GM12801 (cell line): ENCODE measurements around the gene MUC5AC.

Experiments
- TF ChIP-seq, protein P1 (sequence below): IDR thresholded peaks from one replicate; pipeline ENCODE4 v1.5.1; 2011; ENCODE audit warnings: control low read depth; ENCODE audit not compliant: insufficient read length; ENCODE audit errors: extremely low read depth

The MUC5AC gene

DNA sequence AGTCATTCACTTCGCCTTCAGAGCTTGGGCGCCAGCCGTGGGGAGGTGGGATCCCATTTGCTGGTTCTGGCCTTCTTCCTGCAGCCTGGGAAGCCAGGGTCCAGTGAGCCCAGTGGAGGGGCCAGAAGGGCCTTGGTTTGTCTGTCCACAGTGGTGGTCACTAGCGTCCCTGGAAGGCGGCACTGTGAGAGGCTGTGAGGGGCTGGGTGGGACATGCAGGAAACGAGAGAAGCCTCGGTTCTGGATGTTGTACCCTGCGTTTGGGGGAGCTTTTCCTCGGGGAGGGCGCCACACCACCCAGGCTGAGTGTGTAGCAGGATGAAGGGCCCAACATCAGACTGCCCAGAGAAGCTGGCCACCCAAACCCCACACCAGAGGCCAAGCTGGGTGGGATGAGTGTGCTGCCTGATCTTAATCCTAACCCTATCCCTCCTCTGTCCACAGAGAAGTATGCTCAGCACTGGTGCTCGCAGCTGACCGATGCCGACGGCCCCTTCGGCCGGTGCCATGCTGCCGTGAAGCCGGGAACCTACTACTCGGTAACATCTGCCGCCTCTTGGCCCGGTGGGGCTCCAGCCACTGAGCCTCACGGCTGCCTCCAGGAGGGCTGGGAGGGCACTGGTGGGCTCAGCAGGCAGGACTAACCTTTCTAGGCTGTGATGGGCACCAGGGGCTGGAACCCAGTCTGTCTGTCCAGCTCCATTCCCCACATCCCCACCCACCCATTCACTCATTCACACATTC is 14.4 kb downstream of the MUC5AC start:
- TF ChIP-seq, protein P1, sequence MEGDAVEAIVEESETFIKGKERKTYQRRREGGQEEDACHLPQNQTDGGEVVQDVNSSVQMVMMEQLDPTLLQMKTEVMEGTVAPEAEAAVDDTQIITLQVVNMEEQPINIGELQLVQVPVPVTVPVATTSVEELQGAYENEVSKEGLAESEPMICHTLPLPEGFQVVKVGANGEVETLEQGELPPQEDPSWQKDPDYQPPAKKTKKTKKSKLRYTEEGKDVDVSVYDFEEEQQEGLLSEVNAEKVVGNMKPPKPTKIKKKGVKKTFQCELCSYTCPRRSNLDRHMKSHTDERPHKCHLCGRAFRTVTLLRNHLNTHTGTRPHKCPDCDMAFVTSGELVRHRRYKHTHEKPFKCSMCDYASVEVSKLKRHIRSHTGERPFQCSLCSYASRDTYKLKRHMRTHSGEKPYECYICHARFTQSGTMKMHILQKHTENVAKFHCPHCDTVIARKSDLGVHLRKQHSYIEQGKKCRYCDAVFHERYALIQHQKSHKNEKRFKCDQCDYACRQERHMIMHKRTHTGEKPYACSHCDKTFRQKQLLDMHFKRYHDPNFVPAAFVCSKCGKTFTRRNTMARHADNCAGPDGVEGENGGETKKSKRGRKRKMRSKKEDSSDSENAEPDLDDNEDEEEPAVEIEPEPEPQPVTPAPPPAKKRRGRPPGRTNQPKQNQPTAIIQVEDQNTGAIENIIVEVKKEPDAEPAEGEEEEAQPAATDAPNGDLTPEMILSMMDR, result no peak

DNA sequence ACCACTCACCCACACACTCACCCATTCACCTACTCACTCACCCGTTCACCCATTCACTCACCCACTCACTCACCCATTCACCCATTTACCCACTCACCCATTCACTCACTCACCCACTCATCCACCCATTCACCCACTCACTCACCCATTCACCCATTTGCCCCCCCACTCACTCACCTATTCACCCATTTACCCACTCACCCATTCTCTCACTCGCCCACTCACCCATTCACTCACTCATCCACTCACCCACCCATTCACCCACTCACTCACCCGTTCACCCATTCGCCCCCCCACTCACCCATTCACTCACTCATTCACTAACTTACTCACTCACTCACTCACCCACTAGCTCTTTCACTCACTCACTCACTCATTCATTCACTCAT is 15.0 kb downstream of the MUC5AC start:
- TF ChIP-seq, protein P1, result no peak

DNA sequence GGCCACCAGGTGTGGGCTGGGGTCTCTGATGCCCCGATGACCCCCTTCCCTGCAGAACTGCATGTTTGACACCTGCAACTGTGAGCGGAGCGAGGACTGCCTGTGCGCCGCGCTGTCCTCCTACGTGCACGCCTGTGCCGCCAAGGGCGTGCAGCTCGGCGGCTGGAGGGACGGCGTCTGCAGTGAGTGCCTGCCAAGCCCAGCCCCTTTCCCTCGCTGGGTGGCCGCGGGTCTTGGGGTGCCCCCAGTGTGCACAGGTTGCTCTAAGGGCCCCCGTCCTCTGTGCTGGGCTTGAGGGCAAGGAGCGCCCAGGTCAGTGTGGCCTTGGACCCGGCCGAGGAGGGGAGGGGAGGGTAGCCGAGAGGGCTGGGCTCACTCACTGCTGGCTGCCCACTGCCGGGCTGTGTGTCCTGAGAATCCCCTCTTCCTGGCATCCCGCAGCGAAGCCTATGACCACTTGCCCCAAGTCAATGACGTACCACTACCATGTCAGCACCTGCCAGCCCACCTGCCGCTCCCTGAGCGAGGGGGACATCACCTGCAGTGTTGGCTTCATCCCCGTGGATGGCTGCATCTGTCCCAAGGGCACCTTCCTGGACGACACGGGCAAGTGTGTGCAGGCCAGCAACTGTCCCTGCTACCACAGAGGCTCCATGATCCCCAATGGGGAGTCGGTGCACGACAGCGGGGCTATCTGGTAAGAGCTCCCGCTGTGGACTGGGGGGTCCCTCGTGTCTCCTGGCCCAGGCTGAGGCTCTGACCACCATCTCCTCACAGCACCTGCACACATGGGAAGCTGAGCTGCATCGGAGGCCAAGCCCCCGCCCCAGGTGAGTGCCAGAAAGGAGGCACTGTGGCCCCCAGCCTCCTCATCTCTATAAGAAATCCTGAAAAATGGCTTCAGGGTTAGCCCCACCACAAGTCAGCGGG is 17.0 kb downstream of the MUC5AC start:
- TF ChIP-seq, protein P1, result no peak

DNA sequence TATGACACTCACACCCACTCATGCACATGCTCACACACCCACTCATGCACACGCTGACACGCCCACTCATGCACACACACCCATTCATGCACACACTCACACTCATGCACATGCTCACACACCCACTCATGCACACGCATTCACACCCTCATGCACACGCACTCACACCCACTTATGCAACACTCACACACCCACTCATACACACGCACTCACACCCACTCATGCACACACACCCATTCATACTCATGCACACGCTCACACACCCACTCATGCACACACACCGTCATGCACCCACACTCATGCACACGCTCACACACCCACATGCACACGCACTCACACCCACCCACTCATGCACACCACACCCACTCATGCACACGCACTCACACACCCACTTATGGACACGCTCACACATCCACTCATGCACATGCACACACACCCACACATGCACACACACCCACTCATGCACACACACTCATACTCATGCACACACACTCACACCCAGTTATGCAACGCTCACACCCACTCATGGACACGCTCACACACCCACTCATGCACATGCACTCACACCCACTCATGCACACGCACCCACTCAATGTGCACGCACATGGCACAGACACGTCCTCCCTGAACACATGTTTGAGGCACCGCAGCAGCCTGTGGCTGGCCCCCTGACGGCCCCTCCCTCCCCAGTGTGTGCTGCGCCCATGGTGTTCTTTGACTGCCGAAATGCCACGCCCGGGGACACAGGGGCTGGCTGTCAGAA is 17.9 kb downstream of the MUC5AC start:
- TF ChIP-seq, protein P1, result no peak

DNA sequence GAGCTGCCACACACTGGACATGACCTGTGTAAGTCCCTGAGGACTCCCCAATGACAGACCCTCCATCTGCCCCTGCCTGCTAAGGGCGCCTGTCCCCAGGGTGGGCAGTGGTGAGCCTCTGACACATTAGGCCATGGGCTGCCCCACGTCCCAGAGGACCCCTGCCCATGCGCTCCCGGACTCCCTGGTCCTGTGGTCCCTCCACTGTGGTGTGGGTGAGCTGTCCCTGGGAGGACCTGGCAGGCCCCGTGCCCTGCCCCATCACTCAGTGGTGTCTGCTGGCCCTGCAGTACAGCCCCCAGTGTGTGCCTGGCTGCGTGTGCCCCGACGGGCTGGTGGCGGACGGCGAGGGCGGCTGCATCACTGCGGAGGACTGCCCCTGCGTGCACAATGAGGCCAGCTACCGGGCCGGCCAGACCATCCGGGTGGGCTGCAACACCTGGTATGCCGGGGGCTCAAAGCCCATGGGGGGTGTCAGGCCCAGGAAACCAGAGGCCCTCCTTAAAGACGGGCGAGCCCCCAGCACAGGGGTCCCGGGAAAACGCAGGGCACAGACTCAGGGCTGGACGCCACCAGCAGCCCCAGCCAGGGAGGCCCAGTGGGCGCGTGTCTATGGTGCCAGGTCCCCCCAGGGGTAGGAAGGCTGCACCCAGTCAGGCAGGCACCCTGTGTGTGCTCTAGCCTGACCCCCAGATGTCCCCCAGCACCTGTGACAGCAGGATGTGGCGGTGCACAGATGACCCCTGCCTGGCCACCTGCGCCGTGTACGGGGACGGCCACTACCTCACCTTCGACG is 18.7 kb downstream of the MUC5AC start:
- TF ChIP-seq, protein P1, result no peak

DNA sequence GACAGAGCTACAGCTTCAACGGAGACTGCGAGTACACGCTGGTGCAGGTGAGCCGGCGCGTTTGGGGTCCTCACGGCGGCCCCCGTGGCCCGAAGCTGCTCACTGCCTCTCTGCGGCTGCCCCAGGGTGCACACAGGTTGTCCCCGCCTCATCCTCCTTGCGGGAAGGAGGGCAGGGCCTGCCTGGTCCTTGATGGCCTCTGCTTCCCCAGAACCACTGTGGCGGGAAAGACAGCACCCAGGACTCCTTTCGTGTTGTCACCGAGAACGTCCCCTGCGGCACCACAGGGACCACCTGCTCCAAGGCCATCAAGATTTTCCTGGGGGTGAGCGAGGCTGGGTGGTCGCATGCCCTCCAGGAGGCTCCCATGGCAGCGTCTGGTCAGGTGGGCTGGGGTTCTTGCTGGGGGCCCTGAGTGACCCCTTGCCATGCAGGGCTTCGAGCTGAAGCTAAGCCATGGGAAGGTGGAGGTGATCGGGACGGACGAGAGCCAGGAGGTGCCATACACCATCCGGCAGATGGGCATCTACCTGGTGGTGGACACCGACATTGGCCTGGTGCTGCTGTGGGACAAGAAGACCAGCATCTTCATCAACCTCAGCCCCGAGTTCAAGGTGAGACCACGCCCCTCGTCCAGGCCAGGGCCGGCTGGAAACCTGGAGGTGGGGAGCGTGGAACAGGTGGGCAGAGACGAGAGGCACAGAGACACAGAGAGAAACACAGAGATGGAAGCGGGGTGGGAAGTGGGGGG is 19.4 kb downstream of the MUC5AC start:
- TF ChIP-seq, protein P1, result no peak
